Ectodermal cell (in vitro differentiated cells): ENCODE data around the gene TOM1L1.

Source experiments
- H3K27ac ChIP-seq: 2 replicates; pipeline ENCODE4 v1.7.0; 2013; ENCODE audit warnings: mild to moderate bottlenecking, low read depth, low read length; ENCODE audit not compliant: insufficient read depth, poor library complexity, severe bottlenecking
- H3K27me3 ChIP-seq: 2 replicates; pipeline ENCODE4 v1.7.0; 2013; ENCODE audit warnings: mild to moderate bottlenecking, low read length; ENCODE audit not compliant: insufficient read depth, control insufficient read depth, poor library complexity, severe bottlenecking
- H3K36me3 ChIP-seq: one replicate; pipeline ENCODE4 v1.7.0; 2013; ENCODE audit warnings: low read length; ENCODE audit not compliant: control insufficient read depth, insufficient read depth
- H3K4me1 ChIP-seq: one replicate; pipeline ENCODE4 v1.7.0; 2013; ENCODE audit warnings: low read length; ENCODE audit not compliant: control insufficient read depth, insufficient read depth
- H3K4me3 ChIP-seq: 2 replicates; pipeline ENCODE4 v1.7.0; 2013; ENCODE audit warnings: low read depth, low read length, control low read depth; ENCODE audit not compliant: insufficient read depth
- H3K9me3 ChIP-seq: 2 replicates; pipeline ENCODE4 v1.7.0; 2013; ENCODE audit warnings: mild to moderate bottlenecking, low read length, moderate library complexity; ENCODE audit not compliant: control insufficient read depth
- WGBS, 2 experiments: methylation state at CpG; one replicate each; pipeline ENCODE4 v1.1.7; 2013; ENCODE audit warnings: missing lambda C conversion rate in 2 of 2; 5-methylcytosine and 5-hydroxymethylcytosine counted together

The TOM1L1 gene

DNA sequence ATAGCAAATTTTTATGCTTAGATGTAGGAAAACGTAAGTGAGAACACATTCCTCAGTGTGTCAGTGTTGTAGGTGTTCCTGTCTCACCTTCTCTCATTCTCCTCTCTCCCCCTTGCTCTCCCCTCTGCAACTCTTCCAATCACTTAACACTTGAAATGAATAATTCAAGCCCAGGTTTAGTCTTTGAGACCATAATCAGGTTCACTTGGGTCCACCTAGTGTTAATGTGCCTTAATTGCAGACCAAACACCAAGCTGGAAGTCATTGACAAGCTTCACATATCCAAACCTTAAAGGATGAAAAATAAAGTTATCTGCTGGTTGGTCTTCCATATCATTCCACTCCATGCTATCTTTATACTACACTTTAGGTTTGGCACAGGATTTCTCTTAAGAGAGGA, 104.9 kb downstream of the TOM1L1 start:
- Histone ChIP-seq H3K36me3 (peaks cover 3% of the 10 kb centered on the region), H3K27ac (no peak overlapping the region), H3K9me3 (no peaks in the 10 kb centered on the region), H3K27me3 (no peaks in the 10 kb centered on the region), H3K4me3 (no peak overlapping the region), H3K4me1 (no peaks in the 10 kb centered on the region)
- WGBS, 2 experiments, result 64 to 100% methylated on average over 1 of the region's 1 CpG
